ENCODE data around the gene KCNH5. TPM values are rescaled to one million over a fixed set of nuclear protein-coding genes. Genes with fewer than 3 reads are reported as not detected.

Gene KCNH5
- total RNA-seq, 3 donors from 2014 or later (not counting 1 experiment from before 2014, with no cell fraction given), result not detected

DNA sequence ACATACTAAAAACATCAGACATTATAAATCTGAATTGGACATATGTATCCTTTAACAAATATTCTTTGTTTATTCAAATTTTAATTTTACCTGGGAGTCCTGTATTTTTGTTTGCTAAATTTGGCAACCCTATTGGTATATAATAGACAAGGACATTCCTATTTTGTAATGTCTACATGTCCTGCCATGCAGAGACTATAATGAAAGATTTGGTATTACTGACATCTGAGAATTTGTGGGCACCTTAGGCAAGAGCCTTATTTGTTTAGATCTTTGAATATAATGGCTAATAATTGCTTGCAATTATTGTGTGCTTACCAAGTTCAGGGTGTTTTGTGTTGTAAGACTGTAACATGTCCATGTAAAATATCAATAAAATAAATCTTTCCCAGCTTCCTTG, 334.4 kb downstream of the KCNH5 start:
- Histone ChIP-seq H3K4me1 (ENCODE audit: control insufficient read depth, insufficient read depth, low read length) (no peaks in the 10 kb centered on the region), H3K27me3 (ENCODE audit: control insufficient read depth, insufficient read depth, low read length) (no peaks in the 10 kb centered on the region), H3K9me3 (ENCODE audit: control insufficient read depth, insufficient read depth, low read length) (peaks cover 3% of the 10 kb centered on the region), H3K4me3 (ENCODE audit: low read length) (no peak overlapping the region), H3K36me3 (ENCODE audit: control insufficient read depth, insufficient read depth, low read length) (no peaks in the 10 kb centered on the region), H3K27ac (ENCODE audit: low read length) (no peak overlapping the region)
- TF ChIP-seq, protein P1, sequence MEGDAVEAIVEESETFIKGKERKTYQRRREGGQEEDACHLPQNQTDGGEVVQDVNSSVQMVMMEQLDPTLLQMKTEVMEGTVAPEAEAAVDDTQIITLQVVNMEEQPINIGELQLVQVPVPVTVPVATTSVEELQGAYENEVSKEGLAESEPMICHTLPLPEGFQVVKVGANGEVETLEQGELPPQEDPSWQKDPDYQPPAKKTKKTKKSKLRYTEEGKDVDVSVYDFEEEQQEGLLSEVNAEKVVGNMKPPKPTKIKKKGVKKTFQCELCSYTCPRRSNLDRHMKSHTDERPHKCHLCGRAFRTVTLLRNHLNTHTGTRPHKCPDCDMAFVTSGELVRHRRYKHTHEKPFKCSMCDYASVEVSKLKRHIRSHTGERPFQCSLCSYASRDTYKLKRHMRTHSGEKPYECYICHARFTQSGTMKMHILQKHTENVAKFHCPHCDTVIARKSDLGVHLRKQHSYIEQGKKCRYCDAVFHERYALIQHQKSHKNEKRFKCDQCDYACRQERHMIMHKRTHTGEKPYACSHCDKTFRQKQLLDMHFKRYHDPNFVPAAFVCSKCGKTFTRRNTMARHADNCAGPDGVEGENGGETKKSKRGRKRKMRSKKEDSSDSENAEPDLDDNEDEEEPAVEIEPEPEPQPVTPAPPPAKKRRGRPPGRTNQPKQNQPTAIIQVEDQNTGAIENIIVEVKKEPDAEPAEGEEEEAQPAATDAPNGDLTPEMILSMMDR (IDR thresholded peaks at IDR 0.05), result no peak
- Mint-ChIP-seq H3K4me3 (no peak overlapping the region), H3K27me3 (ENCODE audit: low read depth in 2 of 2) (no peaks in the 10 kb centered on the region), H3K27ac (no peak overlapping the region), H3K36me3 (no peaks in the 10 kb centered on the region), H3K9me3 (peaks cover 3 to 7% of the 10 kb centered on the region in 2 donors), H3K4me1 (no peaks in the 10 kb centered on the region)
- intact Hi-C loops (cut with micrococcal nuclease), result no loop called here
- DNase-seq (no peak), ATAC-seq (no peak)

DNA sequence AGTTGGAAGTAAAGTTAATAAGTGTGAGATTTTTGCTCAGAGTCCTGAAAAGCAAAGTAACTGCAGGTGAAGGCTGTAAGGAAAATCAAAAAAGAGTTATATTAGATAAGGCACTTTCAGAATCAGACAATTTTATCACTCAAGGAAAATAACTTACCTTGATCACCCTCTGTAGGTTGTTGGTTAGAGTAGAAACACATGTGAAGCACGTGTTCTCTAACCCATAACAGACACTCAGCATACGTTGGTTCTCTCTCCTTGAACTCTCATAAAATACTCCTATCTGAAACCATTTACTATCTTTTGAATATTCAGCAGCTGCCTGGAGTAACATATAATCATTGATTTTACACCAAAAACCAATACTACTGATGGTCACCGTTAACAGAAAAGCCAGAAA, 335.5 kb downstream of the KCNH5 start:
- 0% methylated on average over 1 of the region's 3 CpGs for WGBS (ENCODE audit: insufficient coverage)
- no peaks in the 10 kb centered on the region for H3K27me3 Mint-ChIP-seq (ENCODE audit: low read depth in 2 of 2)
- H3K9me3 ChIP-seq (ENCODE audit: control insufficient read depth, insufficient read depth, low read length), result peaks cover 3% of the 10 kb centered on the region
- no peak overlapping the region for H3K27ac Mint-ChIP-seq
- intact Hi-C loops (cut with micrococcal nuclease), result no loop called here
- no peaks in the 10 kb centered on the region for H3K27me3 ChIP-seq (ENCODE audit: control insufficient read depth, insufficient read depth, low read length)
- no peaks in the 10 kb centered on the region for H3K36me3 ChIP-seq (ENCODE audit: control insufficient read depth, insufficient read depth, low read length)
- H3K4me3 ChIP-seq (ENCODE audit: low read length), result no peak overlapping the region
- no peaks in the 10 kb centered on the region for H3K36me3 Mint-ChIP-seq
- H3K9me3 Mint-ChIP-seq, result peaks cover 3 to 7% of the 10 kb centered on the region in 2 donors
- ATAC-seq (no peak), DNase-seq (no peak)
- H3K4me1 ChIP-seq (ENCODE audit: control insufficient read depth, insufficient read depth, low read length), result no peaks in the 10 kb centered on the region
- no peak overlapping the region for H3K27ac ChIP-seq (ENCODE audit: low read length)
- H3K4me3 Mint-ChIP-seq, result no peak overlapping the region
- no peaks in the 10 kb centered on the region for H3K4me1 Mint-ChIP-seq
- TF ChIP-seq, protein P1 (IDR thresholded peaks at IDR 0.05), result no peak

DNA sequence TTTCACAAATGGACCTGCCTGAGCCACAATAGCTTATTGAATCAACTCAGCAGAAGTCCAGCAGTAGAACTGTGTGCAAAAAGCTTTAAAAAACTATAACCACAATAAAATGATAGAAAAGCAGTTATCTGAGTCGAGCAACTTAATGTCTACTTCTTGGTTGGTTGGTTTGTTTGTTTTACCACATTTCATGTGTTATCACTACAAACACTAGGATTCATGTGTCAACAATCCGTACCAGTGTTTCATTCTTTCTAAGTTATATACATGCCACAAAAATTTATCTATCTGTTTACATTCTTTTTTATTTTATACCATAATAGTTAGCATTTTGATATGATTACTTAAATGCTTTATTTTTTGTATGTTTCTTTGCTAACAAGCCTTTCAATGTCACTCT, 339.0 kb downstream of the KCNH5 start:
- peaks cover 3% of the 10 kb centered on the region for H3K9me3 ChIP-seq (ENCODE audit: control insufficient read depth, insufficient read depth, low read length)
- no CpG with 5 or more reads among the region's 2 CpGs for WGBS (ENCODE audit: insufficient coverage)
- H3K4me1 ChIP-seq (ENCODE audit: control insufficient read depth, insufficient read depth, low read length), result no peaks in the 10 kb centered on the region
- Mint-ChIP-seq H3K9me3 (peaks cover 3 to 9% of the 10 kb centered on the region in 2 donors), H3K27ac (no peak overlapping the region), H3K4me1 (no peaks in the 10 kb centered on the region), H3K4me3 (no peak overlapping the region), H3K27me3 (ENCODE audit: low read depth in 2 of 2) (no peaks in the 10 kb centered on the region), H3K36me3 (no peaks in the 10 kb centered on the region)
- H3K4me3 ChIP-seq (ENCODE audit: low read length), result no peak overlapping the region
- intact Hi-C loops (cut with micrococcal nuclease), result no loop called here
- TF ChIP-seq, protein P1 (IDR thresholded peaks at IDR 0.05), result no peak
- no peak for DNase-seq
- no peak overlapping the region for H3K27ac ChIP-seq (ENCODE audit: low read length)
- H3K27me3 ChIP-seq (ENCODE audit: control insufficient read depth, insufficient read depth, low read length), result no peaks in the 10 kb centered on the region
- no peak for ATAC-seq
- H3K36me3 ChIP-seq (ENCODE audit: control insufficient read depth, insufficient read depth, low read length), result no peaks in the 10 kb centered on the region

DNA sequence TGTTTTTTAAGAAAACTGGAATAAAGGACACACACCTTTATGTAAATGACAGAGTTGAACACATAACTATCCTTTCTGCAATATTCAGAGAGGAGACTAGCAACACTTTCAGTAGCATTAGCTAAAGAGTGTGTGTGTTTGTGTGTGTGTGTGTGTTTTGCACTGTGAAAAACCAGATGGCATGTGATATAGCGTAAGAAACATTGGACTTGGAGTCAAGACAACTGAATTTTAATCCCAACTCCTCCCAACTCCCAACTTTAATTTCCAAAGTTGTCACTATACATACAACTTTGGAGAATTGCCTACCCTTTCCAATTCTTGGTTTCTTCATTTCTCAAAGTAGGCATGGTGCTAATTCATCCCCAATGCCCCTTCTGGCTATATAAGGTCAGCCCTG, 347.8 kb downstream of the KCNH5 start:
- H3K36me3 Mint-ChIP-seq, result no peaks in the 10 kb centered on the region
- H3K4me1 ChIP-seq (ENCODE audit: control insufficient read depth, insufficient read depth, low read length), result no peaks in the 10 kb centered on the region
- WGBS (ENCODE audit: insufficient coverage), result 89% methylated on average over 1 of the region's 1 CpG
- H3K4me3 ChIP-seq (ENCODE audit: low read length), result no peak overlapping the region
- H3K9me3 Mint-ChIP-seq, result peaks cover 0 to 6% of the 10 kb centered on the region in 2 donors
- intact Hi-C loops (cut with micrococcal nuclease), result no loop called here
- H3K27me3 Mint-ChIP-seq (ENCODE audit: low read depth in 2 of 2), result no peaks in the 10 kb centered on the region
- no peaks in the 10 kb centered on the region for H3K27me3 ChIP-seq (ENCODE audit: control insufficient read depth, insufficient read depth, low read length)
- H3K36me3 ChIP-seq (ENCODE audit: control insufficient read depth, insufficient read depth, low read length), result no peaks in the 10 kb centered on the region
- H3K9me3 ChIP-seq (ENCODE audit: control insufficient read depth, insufficient read depth, low read length), result no peaks in the 10 kb centered on the region
- no peak overlapping the region for H3K27ac ChIP-seq (ENCODE audit: low read length)
- H3K27ac Mint-ChIP-seq, result no peak overlapping the region
- TF ChIP-seq, protein P1 (IDR thresholded peaks at IDR 0.05), result no peak
- no peaks in the 10 kb centered on the region for H3K4me1 Mint-ChIP-seq
- DNase-seq, result no peak
- no peak overlapping the region for H3K4me3 Mint-ChIP-seq
- ATAC-seq, result no peak
